WTC11 (cell line): Measurements from ENCODE around the gene ZNF532.

Experiments used
- USF1 ChIP-seq: sonication (generic); formaldehyde crosslinking; IDR thresholded peaks from 2 replicates; pipeline ENCODE4 v1.8.0; 2022; ENCODE audit warnings: mild to moderate bottlenecking, missing genetic modification reagents
- USF2 ChIP-seq: sonication (generic); formaldehyde crosslinking; IDR thresholded peaks from 2 replicates; pipeline ENCODE4 v1.8.1; 2023; ENCODE audit warnings: mild to moderate bottlenecking, missing genetic modification reagents, moderate library complexity
- ZNF396 ChIP-seq: fragments of 250-450 bp; sonication (Bioruptor Pico); IDR thresholded peaks from 2 replicates; pipeline ENCODE4 v1.8.0; 2021; ENCODE audit warnings: mild to moderate bottlenecking, moderate library complexity, borderline replicate concordance
- TF ChIP-seq, protein P1 (sequence below): fragments of 200-600 bp; IDR thresholded peaks from 2 replicates; pipeline ENCODE4 v1.8.0; 2022; ENCODE audit warnings: antibody characterized with exemption

DNA sequence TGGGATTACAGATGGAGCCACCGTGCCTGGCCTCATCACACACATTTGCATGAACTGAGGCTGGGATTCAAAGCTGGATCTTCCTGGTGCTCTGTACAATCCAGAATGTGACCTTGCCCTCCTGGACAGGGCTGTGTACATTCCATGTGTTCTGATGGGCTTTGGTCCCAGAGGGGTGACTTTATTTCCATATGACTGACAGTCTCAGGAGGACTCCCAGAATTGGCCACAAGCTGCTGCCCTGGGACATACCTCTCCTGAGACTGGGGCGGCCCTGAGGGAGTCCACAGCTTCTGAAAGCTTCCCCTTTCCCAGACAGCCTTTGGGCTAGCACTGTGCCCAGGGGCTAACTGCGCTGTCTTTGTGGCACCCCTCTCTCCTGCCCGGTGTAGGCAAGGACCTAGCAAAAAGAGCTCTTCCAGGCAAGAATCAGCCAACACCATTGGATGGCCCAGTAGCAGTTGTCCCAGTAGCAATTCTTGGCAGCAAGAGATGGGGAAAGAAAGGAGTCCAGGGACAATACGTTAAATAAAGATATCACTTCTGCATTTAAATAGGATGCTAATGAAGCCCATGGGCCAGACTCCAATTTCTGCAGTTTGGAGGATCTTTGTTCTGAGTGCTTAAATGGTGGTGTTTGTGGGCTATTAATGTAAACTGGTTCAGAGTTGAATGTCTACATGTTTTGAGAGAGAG, 26.4 kb upstream of the ZNF532 start:
- TF ChIP-seq ZNF396 (CRISPR knock-in tag) (no peak), USF1 (CRISPR knock-in tag) (no peak), USF2 (no peak)
- TF ChIP-seq, protein P1, sequence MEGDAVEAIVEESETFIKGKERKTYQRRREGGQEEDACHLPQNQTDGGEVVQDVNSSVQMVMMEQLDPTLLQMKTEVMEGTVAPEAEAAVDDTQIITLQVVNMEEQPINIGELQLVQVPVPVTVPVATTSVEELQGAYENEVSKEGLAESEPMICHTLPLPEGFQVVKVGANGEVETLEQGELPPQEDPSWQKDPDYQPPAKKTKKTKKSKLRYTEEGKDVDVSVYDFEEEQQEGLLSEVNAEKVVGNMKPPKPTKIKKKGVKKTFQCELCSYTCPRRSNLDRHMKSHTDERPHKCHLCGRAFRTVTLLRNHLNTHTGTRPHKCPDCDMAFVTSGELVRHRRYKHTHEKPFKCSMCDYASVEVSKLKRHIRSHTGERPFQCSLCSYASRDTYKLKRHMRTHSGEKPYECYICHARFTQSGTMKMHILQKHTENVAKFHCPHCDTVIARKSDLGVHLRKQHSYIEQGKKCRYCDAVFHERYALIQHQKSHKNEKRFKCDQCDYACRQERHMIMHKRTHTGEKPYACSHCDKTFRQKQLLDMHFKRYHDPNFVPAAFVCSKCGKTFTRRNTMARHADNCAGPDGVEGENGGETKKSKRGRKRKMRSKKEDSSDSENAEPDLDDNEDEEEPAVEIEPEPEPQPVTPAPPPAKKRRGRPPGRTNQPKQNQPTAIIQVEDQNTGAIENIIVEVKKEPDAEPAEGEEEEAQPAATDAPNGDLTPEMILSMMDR = no peak
